ENCODE measurements around the gene PRPF19. TPM values are rescaled to one million over a fixed set of nuclear protein-coding genes. Genes with fewer than 3 reads are reported as not detected.

Gene PRPF19
- total and polyA plus RNA-seq, 2 of the 8 experiments (the other 6 are each of a cell fraction or from before 2014, with no cell fraction given): 107 to 141 TPM

DNA sequence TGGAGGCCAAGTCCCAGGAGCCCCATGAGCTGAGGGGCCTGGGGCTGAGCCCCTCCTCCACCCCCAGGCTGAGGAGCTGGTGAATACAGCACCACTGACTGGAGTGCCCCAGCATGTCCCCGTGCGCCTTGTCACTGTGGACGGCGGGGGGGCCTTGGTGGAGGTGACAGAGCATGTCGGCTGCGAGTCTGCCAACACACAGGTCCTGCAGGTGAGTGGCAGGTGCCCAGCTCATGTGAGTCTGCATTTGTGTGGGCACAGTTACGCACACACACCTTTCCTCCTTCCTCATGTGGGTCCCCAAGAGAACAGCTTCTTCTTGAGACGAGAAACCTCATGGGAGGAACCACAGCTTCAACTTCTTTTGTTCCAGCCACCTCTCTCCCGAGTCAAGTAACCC is 25.5 kb upstream of the PRPF19 start (continued):
- TF ChIP-seq GTF2F1 (IDR thresholded peaks at IDR 0.05; ENCODE audit: borderline replicate concordance, low read depth, low read length): no peak
- TF ChIP-seq KDM4A (IDR thresholded peaks at IDR 0.05; ENCODE audit: low read depth, low read length, severe bottlenecking): no peak
- TF ChIP-seq, protein P1, sequence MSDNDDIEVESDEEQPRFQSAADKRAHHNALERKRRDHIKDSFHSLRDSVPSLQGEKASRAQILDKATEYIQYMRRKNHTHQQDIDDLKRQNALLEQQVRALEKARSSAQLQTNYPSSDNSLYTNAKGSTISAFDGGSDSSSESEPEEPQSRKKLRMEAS (IDR thresholded peaks at IDR 0.05): no peak
- TF ChIP-seq MAFK (IDR thresholded peaks at IDR 0.05; ENCODE audit: low read depth, low read length): no peak
- TF ChIP-seq POLR2AphosphoS5 (IDR thresholded peaks at IDR 0.05; ENCODE audit: low read depth, low read length): no peak
